GM23248 (cell line): ENCODE data around the gene GSAP. TPM values are rescaled to one million over a fixed set of nuclear protein-coding genes. Genes with fewer than 3 reads are reported as not detected.

Source experiments
- DNase-seq: peaks from one replicate; pipeline ENCODE4 v3.0.0-alpha.2; 2015
- H2AFZ ChIP-seq: fragments of 200-600 bp; sonication (generic); 2 replicates; pipeline ENCODE4 v1.6.1; 2016; ENCODE audit warnings: antibody characterized with exemption
- H3F3A ChIP-seq: fragments of 200-600 bp; sonication (generic); 2 replicates; pipeline ENCODE4 v1.6.1; 2016; ENCODE audit warnings: mild to moderate bottlenecking, antibody characterized with exemption, mixed run types; ENCODE audit not compliant: insufficient read depth
- H3K27ac ChIP-seq: fragments of 200-600 bp; sonication (generic); 2 replicates; pipeline ENCODE4 v1.5.1; 2016; ENCODE audit warnings: mild to moderate bottlenecking
- H3K27me3 ChIP-seq: fragments of 200-600 bp; sonication (generic); replicated peaks from 2 replicates; pipeline ENCODE4 v1.6.1; 2016; ENCODE audit warnings: mild to moderate bottlenecking; ENCODE audit not compliant: insufficient read depth
- H3K36me3 ChIP-seq: fragments of 200-600 bp; sonication (generic); 2 replicates; pipeline ENCODE4 v1.6.1; 2016; ENCODE audit warnings: low read depth, mild to moderate bottlenecking
- H3K4me1 ChIP-seq: fragments of 200-600 bp; sonication (generic); 2 replicates; pipeline ENCODE4 v1.6.1; 2016; ENCODE audit warnings: mild to moderate bottlenecking; ENCODE audit not compliant: insufficient read depth
- H3K4me2 ChIP-seq: fragments of 200-600 bp; sonication (generic); one replicate; pipeline ENCODE4 v1.6.1; 2016; ENCODE audit warnings: mild to moderate bottlenecking; ENCODE audit not compliant: unreplicated experiment
- H3K4me3 ChIP-seq: fragments of 200-600 bp; sonication (generic); 2 replicates; pipeline ENCODE4 v1.5.1; 2016; ENCODE audit warnings: mild to moderate bottlenecking
- H3K79me2 ChIP-seq: fragments of 200-600 bp; sonication (generic); 2 replicates; pipeline ENCODE4 v1.6.1; 2016; ENCODE audit warnings: mild to moderate bottlenecking; ENCODE audit not compliant: insufficient read depth
- H3K9ac ChIP-seq: fragments of 200-600 bp; sonication (generic); 2 replicates; pipeline ENCODE4 v1.6.1; 2016; ENCODE audit warnings: mild to moderate bottlenecking
- H3K9me2 ChIP-seq: fragments of 200-600 bp; sonication (generic); 2 replicates; pipeline ENCODE4 v1.6.1; 2016; ENCODE audit warnings: mixed run types, mild to moderate bottlenecking, moderate library complexity; ENCODE audit not compliant: insufficient read depth
- H3K9me3 ChIP-seq: fragments of 200-600 bp; sonication (generic); one replicate; pipeline ENCODE4 v1.6.1; 2017; ENCODE audit warnings: low read depth
- H4K20me1 ChIP-seq: fragments of 200-600 bp; sonication (generic); 2 replicates; pipeline ENCODE4 v1.6.0; 2016; ENCODE audit not compliant: insufficient read depth
- EZH2 ChIP-seq: fragments of 200-600 bp; sonication (generic); IDR thresholded peaks from 2 replicates; pipeline ENCODE4 v1.6.1; 2018; ENCODE audit warnings: antibody characterized with exemption, mild to moderate bottlenecking; ENCODE audit not compliant: insufficient read depth, poor library complexity, severe bottlenecking
- EZH2phosphoT487 ChIP-seq: fragments of 200-600 bp; sonication (generic); IDR thresholded peaks from 2 replicates; pipeline ENCODE4 v1.6.1; 2018; ENCODE audit warnings: antibody characterized with exemption, moderate library complexity, mild to moderate bottlenecking, low read depth; ENCODE audit not compliant: insufficient read depth
- WGBS, 2 experiments: methylation state at CpG; one replicate each; pipeline ENCODE4 v1.1.6; 2015 to 2017; ENCODE audit warnings: low lambda C conversion rate in 2 of 2, low coverage in 1 of 2; ENCODE audit errors: missing lambda C conversion rate in 2 of 2; 5-methylcytosine and 5-hydroxymethylcytosine counted together
- in situ Hi-C: fragments of 300-500 bp; cut with MboI; formaldehyde crosslinking; loops from 2 replicates; pipeline ENCODE4 v1.15.0; 2020
- polyA plus RNA-seq: library from polyadenylated mRNA; unstranded; fragments of >200 nt; fragmentation: Nextera tagmentation; extraction: Ambion mirVana; gene quantifications from 2 replicates; pipeline ENCODE4 v1.2.1, GENCODE V29; 2016
- total RNA-seq: library from RNA; depleted of rRNA; stranded (reverse); fragments of >200 nt; shearing (Covaris generic); gene quantifications from 2 replicates; pipeline ENCODE4 v1.2.3, GENCODE V29; 2014

Gene GSAP
- total and polyA plus RNA-seq, 2 experiments from 2014 or later = 4.2 to 4.3 TPM

GRCh38 chr7:77391230-77391629 lies 24.9 kb downstream of the GSAP start:
- Histone ChIP-seq H3K9me2 (no peaks in the 10 kb centered on the region), H3K27me3 (no peaks in the 10 kb centered on the region), H3K4me2 (no peak overlapping the region), H3K27ac (no peak overlapping the region), H3K9ac (no peak overlapping the region), H2AFZ (no peak overlapping the region), H3K9me3 (no peaks in the 10 kb centered on the region), H3K4me3 (no peak overlapping the region), H3K4me1 (0 out of 2 replicates have a peak, but pooled peaks cover 5% of the 10 kb centered on the region), H3K36me3 (no peaks in the 10 kb centered on the region), H3F3A (no peaks in the 10 kb centered on the region), H3K79me2 (no peaks in the 10 kb centered on the region), H4K20me1 (no peaks in the 10 kb centered on the region)
- no peak for DNase-seq
- TF ChIP-seq EZH2phosphoT487 (no peak), EZH2 (no peak)
- in situ Hi-C loops = no loop called here
- 92% methylated on average over 2 of the region's 2 CpGs for WGBS, 2 experiments

GRCh38 chr7:77388055-77388641 lies 28.0 kb downstream of the GSAP start:
- TF ChIP-seq EZH2 (no peak), EZH2phosphoT487 (no peak)
- H3K4me2 ChIP-seq = no peak overlapping the region
- H3K27ac ChIP-seq = no peak overlapping the region
- no peaks in the 10 kb centered on the region for H3K36me3 ChIP-seq
- 86 to 87% methylated on average over 5 of the region's 5 CpGs for WGBS, 2 experiments
- DNase-seq = no peak
- no peak overlapping the region for H2AFZ ChIP-seq
- no peaks in the 10 kb centered on the region for H3K9me2 ChIP-seq
- H3K4me3 ChIP-seq = no peak overlapping the region
- no peak overlapping the region for H3K9ac ChIP-seq
- in situ Hi-C loops = no loop called here
- no peaks in the 10 kb centered on the region for H3K79me2 ChIP-seq
- no peaks in the 10 kb centered on the region for H3F3A ChIP-seq
- peaks cover 13% of the 10 kb centered on the region for H3K4me1 ChIP-seq
- no peaks in the 10 kb centered on the region for H3K9me3 ChIP-seq
- H3K27me3 ChIP-seq = no peaks in the 10 kb centered on the region
- no peaks in the 10 kb centered on the region for H4K20me1 ChIP-seq

GRCh38 chr7:77386165-77386822 lies 29.9 kb downstream of the GSAP start:
- WGBS, 2 experiments = 20 to 21% methylated on average over 7 of the region's 7 CpGs
- H3K27ac ChIP-seq = no peak overlapping the region
- no peak overlapping the region for H3K4me2 ChIP-seq
- H3K4me3 ChIP-seq = no peak overlapping the region
- H3K79me2 ChIP-seq = no peaks in the 10 kb centered on the region
- H3K36me3 ChIP-seq = no peaks in the 10 kb centered on the region
- H3K27me3 ChIP-seq = no peaks in the 10 kb centered on the region
- no peaks in the 10 kb centered on the region for H4K20me1 ChIP-seq
- no peak overlapping the region for H3K9ac ChIP-seq
- H3K4me1 ChIP-seq = peaks cover 17% of the 10 kb centered on the region
- peak; percentile 44 for DNase-seq
- no peaks in the 10 kb centered on the region for H3K9me2 ChIP-seq
- in situ Hi-C loops = no loop called here
- H3K9me3 ChIP-seq = no peaks in the 10 kb centered on the region
- H2AFZ ChIP-seq = peak overlapping the region; percentile 44; the same call in 1 of the 2 replicates
- no peaks in the 10 kb centered on the region for H3F3A ChIP-seq
- TF ChIP-seq EZH2phosphoT487 = no peak
- no peak for TF ChIP-seq EZH2

GRCh38 chr7:77383333-77383740 lies 32.8 kb downstream of the GSAP start:
- Histone ChIP-seq H3K4me2 (no peak overlapping the region), H3F3A (no peaks in the 10 kb centered on the region), H3K4me1 (peaks cover 17% of the 10 kb centered on the region), H3K27ac (0 out of 2 replicates have a peak overlapping the region, but pooled peaks have one; percentile 1), H3K9me2 (no peaks in the 10 kb centered on the region), H3K79me2 (no peaks in the 10 kb centered on the region), H2AFZ (peak overlapping the region; percentile 74), H4K20me1 (no peaks in the 10 kb centered on the region), H3K27me3 (no peaks in the 10 kb centered on the region), H3K4me3 (peak overlapping the region; percentile 20; the same call in 1 of the 2 replicates), H3K9me3 (no peaks in the 10 kb centered on the region), H3K9ac (no peak overlapping the region), H3K36me3 (no peaks in the 10 kb centered on the region)
- 6 to 10% methylated on average over 6 of the region's 6 CpGs for WGBS, 2 experiments
- DNase-seq = peak; percentile 68
- TF ChIP-seq EZH2 (no peak), EZH2phosphoT487 (no peak)
- in situ Hi-C loops = no loop called here
